GM23338 (cell line): ENCODE measurements around the gene ANKRD11. TPM values are rescaled to one million over a fixed set of nuclear protein-coding genes. Genes with fewer than 3 reads are reported as not detected.

Experiments used
- EZH2phosphoT487 ChIP-seq: fragments of 200-600 bp; sonication (generic); IDR thresholded peaks from one replicate; pipeline ENCODE4 v1.8.1; 2018; ENCODE audit warnings: antibody characterized with exemption; ENCODE audit not compliant: unreplicated experiment
- JUNB ChIP-seq: IDR thresholded peaks from one replicate; pipeline ENCODE4 v1.6.1; 2016; ENCODE audit warnings: antibody characterized with exemption; ENCODE audit not compliant: unreplicated experiment
- NANOG ChIP-seq: IDR thresholded peaks from 2 replicates; pipeline ENCODE4 v1.6.1; 2016; ENCODE audit warnings: antibody characterized with exemption, borderline replicate concordance
- POLR2AphosphoS5 ChIP-seq: IDR thresholded peaks from 2 replicates; pipeline ENCODE4 v1.6.1; 2016; ENCODE audit warnings: antibody characterized with exemption, low read depth
- REST ChIP-seq: IDR thresholded peaks from one replicate; pipeline ENCODE4 v1.6.1; 2018; ENCODE audit warnings: antibody characterized with exemption; ENCODE audit not compliant: unreplicated experiment
- ZNF114 ChIP-seq: fragments of 250-450 bp; sonication (Bioruptor Pico); IDR thresholded peaks from 2 replicates; pipeline ENCODE4 v1.5.0; 2020; ENCODE audit warnings: mild to moderate bottlenecking, moderate library complexity
- ZNF462 ChIP-seq: fragments of 250-450 bp; sonication (Bioruptor Pico); IDR thresholded peaks from 2 replicates; pipeline ENCODE4 v1.5.0; 2020; ENCODE audit warnings: mild to moderate bottlenecking, moderate library complexity
- polyA plus RNA-seq: library from polyadenylated mRNA; unstranded; fragments of >200 nt; fragmentation: Nextera tagmentation; extraction: Ambion mirVana; gene quantifications from 2 replicates; pipeline ENCODE4 v1.2.1, GENCODE V29; 2016
- total RNA-seq: library from RNA; depleted of rRNA; stranded (reverse); fragments of >200 nt; shearing (Covaris generic); gene quantifications from 2 replicates; pipeline ENCODE4 v1.2.3, GENCODE V29; 2014
- TF ChIP-seq, protein P1 (sequence below): IDR thresholded peaks from 2 replicates; pipeline ENCODE4 v1.6.1; 2016; ENCODE audit warnings: antibody characterized with exemption

The ANKRD11 gene
- total and polyA plus RNA-seq, 2 experiments from 2014 or later = 130 to 159 TPM

GRCh38 chr16:89287777-89288576 is 202.4 kb downstream of the ANKRD11 start (continued):
- TF ChIP-seq ZNF462 (no peak), NANOG (no peak), ZNF114 (no peak), JUNB (no peak), REST (no peak), POLR2AphosphoS5 (no peak), EZH2phosphoT487 (no peak)
- TF ChIP-seq, protein P1, sequence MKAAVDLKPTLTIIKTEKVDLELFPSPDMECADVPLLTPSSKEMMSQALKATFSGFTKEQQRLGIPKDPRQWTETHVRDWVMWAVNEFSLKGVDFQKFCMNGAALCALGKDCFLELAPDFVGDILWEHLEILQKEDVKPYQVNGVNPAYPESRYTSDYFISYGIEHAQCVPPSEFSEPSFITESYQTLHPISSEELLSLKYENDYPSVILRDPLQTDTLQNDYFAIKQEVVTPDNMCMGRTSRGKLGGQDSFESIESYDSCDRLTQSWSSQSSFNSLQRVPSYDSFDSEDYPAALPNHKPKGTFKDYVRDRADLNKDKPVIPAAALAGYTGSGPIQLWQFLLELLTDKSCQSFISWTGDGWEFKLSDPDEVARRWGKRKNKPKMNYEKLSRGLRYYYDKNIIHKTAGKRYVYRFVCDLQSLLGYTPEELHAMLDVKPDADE = no peak
